GM19035 (cell line): Measurements from ENCODE around the gene APPBP2.
A peak's percentile ranks its signal among the peaks of the same experiment; 100 is the strongest.
"Not testable (repeated sequence)": the region's sequence is repeated elsewhere in the genome, so short reads cannot be mapped to it uniquely, and the experiment has no call there.

Experiments
- ATAC-seq: cut with Tn5 transposase; IDR thresholded peaks from one replicate; pipeline ENCODE4 v1.9.1; 2021; ENCODE audit not compliant: unreplicated experiment

The APPBP2 gene

GRCh38 chr17:60534613-60535157 lies 8.6 kb upstream of the APPBP2 start:
- no peak for ATAC-seq

- ATAC-seq: no peak
Measured at GRCh38 chr17:60534010-60534555, 8.0 kb upstream of the APPBP2 start.

GRCh38 chr17:60529806-60530205 lies 3.8 kb upstream of the APPBP2 start:
- no peak for ATAC-seq

- no peak for ATAC-seq
Measured at GRCh38 chr17:60528828-60529227, 2.8 kb upstream of the APPBP2 start.

- ATAC-seq: no peak
Measured at GRCh38 chr17:60527701-60528100, 1.7 kb upstream of the APPBP2 start.

GRCh38 chr17:60526726-60527125 lies 684 bp upstream of the APPBP2 start:
- no peak for ATAC-seq

GRCh38 chr17:60525328-60525684 lies 736 bp downstream of the APPBP2 start:
- ATAC-seq: peak; percentile 24

GRCh38 chr17:60524463-60525327 lies 1.3 kb downstream of the APPBP2 start:
- no peak for ATAC-seq

- ATAC-seq: no peak
Measured at GRCh38 chr17:60523822-60524221, 2.2 kb downstream of the APPBP2 start.

- no peak for ATAC-seq
Measured at GRCh38 chr17:60522889-60523626, 3.0 kb downstream of the APPBP2 start.

GRCh38 chr17:60519795-60520194 lies 6.2 kb downstream of the APPBP2 start:
- no peak for ATAC-seq

GRCh38 chr17:60515683-60516082 lies 10.4 kb downstream of the APPBP2 start:
- ATAC-seq: not testable (repeated sequence)

GRCh38 chr17:60515199-60515598 lies 10.8 kb downstream of the APPBP2 start:
- not testable (repeated sequence) for ATAC-seq

- ATAC-seq: no peak
Measured at GRCh38 chr17:60514500-60514899, 11.5 kb downstream of the APPBP2 start.

- ATAC-seq: no peak
Measured at GRCh38 chr17:60514053-60514452, 12.0 kb downstream of the APPBP2 start.

- ATAC-seq: no peak
Measured at GRCh38 chr17:60513014-60513413, 13.0 kb downstream of the APPBP2 start.

GRCh38 chr17:60510723-60511122 lies 15.3 kb downstream of the APPBP2 start:
- no peak for ATAC-seq

- no peak for ATAC-seq
Measured at GRCh38 chr17:60510031-60510430, 16.0 kb downstream of the APPBP2 start.

GRCh38 chr17:60508384-60508980 lies 17.6 kb downstream of the APPBP2 start:
- no peak for ATAC-seq

GRCh38 chr17:60506312-60506711 lies 19.7 kb downstream of the APPBP2 start:
- no peak for ATAC-seq

- ATAC-seq: no peak
Measured at GRCh38 chr17:60502145-60502544, 23.9 kb downstream of the APPBP2 start.
